Fibroblast of pulmonary artery (primary cell): Measurements from ENCODE around the gene USP9X.
"Not testable (repeated sequence)": the region's sequence is repeated elsewhere in the genome, so short reads cannot be mapped to it uniquely, and the experiment has no call there.

ENCODE experiments used
- DNase-seq: peaks from one replicate; pipeline ENCODE4 v3.0.0-alpha.2; 2010; ENCODE audit warnings: low read depth
- H3K4me3 ChIP-seq: replicated peaks from 2 replicates; pipeline ENCODE4 v1.5.1; 2011; ENCODE audit warnings: low read depth, mild to moderate bottlenecking, control low read depth, low read length, moderate library complexity
- CTCF ChIP-seq: IDR thresholded peaks from 2 replicates; pipeline ENCODE4 v1.5.1; 2011; ENCODE audit warnings: mild to moderate bottlenecking, control low read depth, low read length, inconsistent platforms; ENCODE audit errors: missing control alignments

Gene USP9X

GRCh38 chrX:41047878-41048534 is 37.2 kb upstream of the USP9X start:
- no peak overlapping the region for H3K4me3 ChIP-seq
- no peak for TF ChIP-seq CTCF
- no peak for DNase-seq

GRCh38 chrX:41050359-41050758 is 34.9 kb upstream of the USP9X start:
- TF ChIP-seq CTCF: no peak
- H3K4me3 ChIP-seq: no peak overlapping the region
- no peak for DNase-seq

- H3K4me3 ChIP-seq: no peak overlapping the region
- DNase-seq: no peak
- TF ChIP-seq CTCF: no peak
Observed at GRCh38 chrX:41051288-41051687, 34.0 kb upstream of the USP9X start.

- TF ChIP-seq CTCF: no peak
- H3K4me3 ChIP-seq: no peak overlapping the region
- peak; percentile 8 for DNase-seq
Observed at GRCh38 chrX:41055740-41056139, 29.5 kb upstream of the USP9X start.

- DNase-seq, H3K4me3 ChIP-seq: not testable (repeated sequence)
Observed at GRCh38 chrX:41063276-41063675, 22.0 kb upstream of the USP9X start.

- H3K4me3 ChIP-seq: no peak overlapping the region
- DNase-seq: no peak
- no peak for TF ChIP-seq CTCF
Observed at GRCh38 chrX:41064018-41064417, 21.2 kb upstream of the USP9X start.

GRCh38 chrX:41066391-41066790 is 18.9 kb upstream of the USP9X start:
- no peak for TF ChIP-seq CTCF
- H3K4me3 ChIP-seq: no peak overlapping the region
- DNase-seq: no peak

- no peak for TF ChIP-seq CTCF
- H3K4me3 ChIP-seq: no peak overlapping the region
- no peak for DNase-seq
Observed at GRCh38 chrX:41066969-41067368, 18.3 kb upstream of the USP9X start.
